Stimulated activated CD4-positive, alpha-beta T cell treated with anti-CD3 and anti-CD28 coated beads, Interleukin-15, amount 100 ng/mL, for 24 hours (primary cell): ENCODE results near the gene NBAS.
"Not testable (repeated sequence)": the region's sequence is repeated elsewhere in the genome, so short reads cannot be mapped to it uniquely, and the experiment has no call there.

Experiments used
- DNase-seq: peaks from one replicate; pipeline ENCODE4 v3.0.0-alpha.2; 2020

NBAS gene

DNA sequence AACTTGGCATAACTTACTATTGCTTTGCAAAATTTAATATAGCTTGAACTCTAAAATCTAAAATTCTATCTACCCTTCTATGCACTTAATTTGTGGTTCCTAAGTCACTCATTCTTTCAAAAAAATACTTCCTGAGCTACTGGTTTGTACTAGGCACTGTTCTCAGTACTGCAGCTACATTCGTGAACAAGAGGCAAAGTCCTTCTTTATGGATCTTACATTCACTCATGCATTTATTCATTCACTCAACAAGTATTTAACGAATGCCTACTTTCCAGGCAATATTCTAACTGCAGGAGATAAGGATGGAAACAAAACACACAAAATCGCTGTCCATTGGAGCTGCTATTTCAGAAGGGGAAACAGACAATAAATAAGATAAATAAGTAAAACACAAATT is 104.8 kb downstream of the NBAS start:
- no peak for DNase-seq

- no peak for DNase-seq
Observed at GRCh38 chr2:15450808-15451207, 110.3 kb downstream of the NBAS start.

GRCh38 chr2:15449556-15450236 is 111.4 kb downstream of the NBAS start:
- DNase-seq: no peak

DNA sequence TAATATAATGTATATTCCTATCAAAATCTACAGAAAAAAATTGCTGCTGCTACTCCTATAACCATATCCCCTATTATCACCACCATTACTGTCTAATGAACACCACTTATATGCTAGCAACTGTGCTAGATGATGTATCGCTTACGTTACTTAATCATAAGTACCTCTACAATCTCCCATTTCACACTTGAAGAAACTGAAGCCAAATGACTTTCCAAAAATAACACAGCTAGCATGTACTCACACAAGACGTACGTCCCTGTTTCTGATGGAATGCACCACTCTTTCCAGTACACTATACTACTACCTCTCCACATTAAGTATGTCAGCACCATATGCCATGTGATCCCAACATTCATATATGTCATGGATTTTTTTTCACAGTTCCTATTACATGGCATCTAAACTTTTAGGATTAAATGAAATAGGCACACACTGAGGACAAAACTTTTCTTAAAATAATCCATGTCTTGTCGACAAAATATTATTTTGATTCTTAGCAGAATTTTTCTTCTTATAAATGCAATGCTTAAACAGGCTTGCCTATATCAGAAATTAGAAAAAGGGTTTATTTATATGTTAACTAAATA is 112.8 kb downstream of the NBAS start:
- no peak for DNase-seq

DNA sequence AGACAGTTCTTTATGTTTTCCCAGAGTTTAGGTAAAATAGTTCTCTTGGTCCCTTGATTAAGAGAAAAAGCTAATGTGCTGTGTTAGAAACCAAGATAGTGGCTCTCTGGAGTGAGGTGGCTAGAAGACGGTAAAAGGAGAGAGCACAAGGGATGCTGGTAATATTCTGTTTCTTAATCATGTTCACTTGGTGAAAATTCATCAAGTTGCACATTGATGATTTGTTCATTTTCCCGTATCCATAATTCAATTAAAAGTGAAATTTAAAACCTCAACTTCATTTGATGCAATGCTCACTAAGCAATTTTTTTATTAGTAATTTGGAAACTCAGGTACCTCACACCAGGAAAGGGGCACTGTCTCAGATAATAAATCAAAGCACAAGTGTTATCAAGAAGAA is 113.8 kb downstream of the NBAS start:
- DNase-seq: no peak

DNA sequence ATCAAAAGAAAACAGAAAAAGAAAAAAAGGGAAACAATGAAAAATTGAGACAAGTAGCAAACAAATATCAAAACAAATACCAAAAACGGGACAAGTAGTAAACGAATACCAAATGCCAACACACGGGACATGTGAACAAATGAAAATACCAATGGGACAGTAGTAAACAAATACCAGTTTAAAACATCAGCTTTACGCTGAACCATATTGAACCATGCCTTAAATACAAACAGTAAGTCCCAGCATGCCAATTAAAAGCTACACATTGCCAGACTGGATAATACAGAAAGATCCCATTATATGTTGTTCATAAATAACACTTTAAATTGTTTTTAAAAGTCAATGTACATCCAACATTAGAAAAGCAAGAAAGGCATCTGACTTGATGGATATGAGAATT is 114.2 kb downstream of the NBAS start:
- no peak for DNase-seq

DNA sequence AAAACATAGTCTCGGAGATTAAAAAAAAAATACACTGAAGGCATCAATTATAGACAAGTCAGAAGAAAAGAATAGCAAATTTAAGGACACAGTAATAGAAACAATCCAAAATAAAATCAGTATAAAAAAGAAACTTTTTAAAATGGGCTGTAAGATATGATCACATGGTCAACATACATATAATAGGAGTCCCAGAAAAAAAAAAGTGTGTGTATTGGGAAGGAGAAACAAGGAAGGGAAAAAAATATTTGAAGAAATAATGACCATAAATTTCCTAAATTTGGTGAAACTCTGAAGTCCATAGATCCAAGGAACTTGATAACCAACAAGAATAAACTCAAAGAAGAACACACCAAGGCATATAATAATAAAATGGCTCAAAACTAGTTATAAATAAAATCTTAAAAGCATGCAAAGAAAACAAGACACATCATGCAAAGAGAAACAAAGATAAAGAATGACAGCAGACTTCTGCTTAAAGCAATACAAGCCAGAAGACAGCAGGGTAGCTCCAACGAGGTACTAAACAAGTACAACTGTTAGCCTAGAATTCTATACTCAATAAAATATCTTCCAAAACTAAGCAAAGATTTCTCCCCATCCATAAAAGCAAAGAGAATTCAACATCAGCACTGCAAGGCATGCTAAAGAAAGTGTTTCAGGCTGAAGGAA is 115.1 kb downstream of the NBAS start:
- DNase-seq: no peak

DNA sequence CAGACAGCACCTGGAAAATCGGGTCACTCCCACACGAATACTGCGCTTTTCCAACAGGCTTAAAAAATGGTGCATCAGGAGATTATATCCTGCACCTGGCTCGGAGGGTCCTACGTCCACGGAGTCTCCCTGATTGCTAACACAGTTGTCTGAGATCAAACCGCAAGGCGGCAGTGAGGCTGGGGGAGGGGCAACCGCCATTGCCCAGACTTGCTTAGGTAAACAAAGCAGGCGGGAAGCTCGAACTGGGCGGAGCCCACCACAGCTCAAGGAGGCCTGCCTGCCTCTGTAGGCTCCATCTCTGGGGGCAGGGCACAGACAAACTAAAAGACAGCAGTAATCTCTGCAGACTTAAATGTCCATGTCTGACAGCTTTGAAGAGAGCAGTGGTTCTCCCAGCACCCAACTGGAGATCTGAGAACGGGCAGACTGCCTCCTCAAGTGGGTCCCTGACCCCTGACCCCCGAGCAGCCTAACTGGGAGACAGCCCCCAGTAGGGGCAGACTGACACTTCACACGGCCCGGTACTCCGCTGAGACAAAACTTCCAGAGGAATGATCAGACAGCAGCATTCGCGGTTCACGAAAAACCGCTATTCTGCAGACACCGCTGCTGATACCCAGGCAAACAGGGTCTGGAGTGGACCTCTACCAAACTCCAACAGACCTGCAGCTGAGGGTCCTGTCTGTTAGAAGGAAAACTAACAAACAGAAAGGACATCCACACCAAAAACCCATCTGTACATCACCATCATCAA is 121.2 kb downstream of the NBAS start:
- DNase-seq: not testable (repeated sequence)

DNA sequence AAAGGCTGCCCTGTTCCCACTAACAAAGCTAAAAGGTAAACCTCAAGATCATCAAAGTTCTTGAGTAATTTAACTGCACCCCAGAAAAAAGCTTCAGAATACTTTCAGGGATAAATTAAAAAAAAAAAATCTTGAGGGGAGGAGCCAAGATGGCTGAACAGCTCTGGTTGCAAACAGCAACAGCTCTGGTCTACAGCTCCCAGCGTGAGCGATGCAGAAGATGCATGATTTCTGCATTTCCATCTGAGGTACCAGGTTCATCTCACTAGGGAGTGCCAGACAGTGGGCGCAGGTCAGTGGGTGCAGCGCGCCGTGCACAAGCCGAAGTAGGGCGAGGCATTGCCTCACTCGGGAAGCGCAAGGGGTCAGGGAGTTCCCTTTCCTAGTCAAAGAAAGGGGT is 121.8 kb downstream of the NBAS start:
- not testable (repeated sequence) for DNase-seq

DNA sequence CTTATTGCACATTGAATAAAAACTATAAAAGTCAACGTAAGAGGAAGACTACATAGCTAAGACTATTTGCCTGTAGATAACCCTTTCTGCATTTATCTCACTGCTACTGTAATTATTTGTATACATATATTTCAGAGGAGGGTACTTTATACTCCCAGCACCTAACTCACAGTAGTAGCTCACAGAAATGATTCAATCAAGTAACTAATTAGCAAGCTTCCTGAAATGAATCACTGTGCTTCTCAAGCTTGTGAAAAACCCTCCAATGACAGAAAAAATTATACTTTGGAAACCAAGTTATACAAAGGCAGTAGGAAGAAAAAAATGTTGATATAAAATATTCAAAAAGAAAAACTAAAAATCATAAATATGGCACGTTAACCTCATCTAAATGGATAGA is 124.9 kb downstream of the NBAS start:
- no peak for DNase-seq

GRCh38 chr2:15435474-15435873 is 125.7 kb downstream of the NBAS start:
- DNase-seq: no peak

DNA sequence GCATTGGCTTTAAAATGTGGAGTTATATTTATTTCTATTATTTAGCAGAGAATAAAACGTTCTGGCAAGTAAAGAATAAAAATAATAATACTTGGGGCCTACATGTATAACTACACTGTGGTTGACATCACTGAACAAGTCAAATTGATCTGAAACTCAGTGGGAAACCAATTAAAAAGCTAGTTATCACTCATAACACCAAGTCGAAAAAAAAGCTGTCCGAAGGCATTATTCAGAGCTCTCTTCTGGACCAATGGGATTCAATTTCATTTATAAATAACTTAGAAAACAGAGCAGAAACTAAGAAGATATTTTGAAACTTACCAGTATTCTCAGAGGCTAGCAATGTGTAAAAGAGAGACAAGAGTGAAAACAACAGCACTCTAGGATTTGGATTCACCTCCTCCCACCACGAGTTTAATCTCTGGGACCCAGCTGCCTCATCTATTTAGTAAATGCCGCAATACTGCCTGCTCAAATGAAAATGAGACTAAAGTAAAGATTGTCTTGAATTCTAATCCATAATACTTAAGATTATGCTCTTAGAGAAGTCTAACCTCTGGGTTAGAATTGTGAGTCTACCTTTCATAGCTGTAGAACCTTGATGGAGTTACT is 128.4 kb downstream of the NBAS start:
- no peak for DNase-seq

- DNase-seq: no peak
Observed at GRCh38 chr2:15429032-15429431, 132.1 kb downstream of the NBAS start.

DNA sequence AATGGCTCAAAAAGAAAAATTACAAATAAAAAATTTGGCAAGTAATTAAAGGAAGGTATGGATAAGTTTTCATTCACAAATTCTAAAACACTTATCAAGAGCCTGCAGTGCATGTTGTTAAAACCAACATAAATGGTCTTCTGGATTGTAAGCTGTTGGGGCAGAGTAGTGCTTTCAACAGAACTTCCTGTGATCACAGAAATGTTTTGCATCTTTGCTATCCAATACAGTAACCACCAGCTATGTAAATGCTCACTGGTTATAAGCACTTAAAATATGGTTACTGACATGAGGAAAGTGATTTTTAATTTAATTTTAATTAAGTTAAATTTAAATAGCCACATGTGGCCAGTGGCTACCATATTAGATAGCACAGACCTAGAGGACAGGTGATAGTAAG is 133.1 kb downstream of the NBAS start:
- no peak for DNase-seq

DNA sequence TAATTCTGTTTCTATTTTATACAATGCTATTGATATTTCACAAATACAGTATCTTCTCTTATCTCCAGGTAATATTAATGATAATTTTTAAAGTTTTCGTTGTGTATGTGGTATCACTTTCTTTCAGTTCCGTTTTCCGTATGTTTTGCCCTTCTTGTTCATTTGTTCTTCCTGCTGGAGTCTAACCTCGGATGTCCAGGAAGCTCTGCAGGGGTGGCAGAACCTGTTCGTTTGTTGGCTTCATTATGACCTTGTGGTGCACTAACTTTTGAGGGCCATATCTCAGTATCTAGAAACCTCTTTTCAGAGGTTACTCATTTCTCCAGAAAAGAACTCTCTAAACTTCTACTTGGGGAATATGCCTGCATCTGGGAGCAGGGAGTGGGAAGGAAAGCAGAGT is 134.5 kb downstream of the NBAS start:
- no peak for DNase-seq

DNA sequence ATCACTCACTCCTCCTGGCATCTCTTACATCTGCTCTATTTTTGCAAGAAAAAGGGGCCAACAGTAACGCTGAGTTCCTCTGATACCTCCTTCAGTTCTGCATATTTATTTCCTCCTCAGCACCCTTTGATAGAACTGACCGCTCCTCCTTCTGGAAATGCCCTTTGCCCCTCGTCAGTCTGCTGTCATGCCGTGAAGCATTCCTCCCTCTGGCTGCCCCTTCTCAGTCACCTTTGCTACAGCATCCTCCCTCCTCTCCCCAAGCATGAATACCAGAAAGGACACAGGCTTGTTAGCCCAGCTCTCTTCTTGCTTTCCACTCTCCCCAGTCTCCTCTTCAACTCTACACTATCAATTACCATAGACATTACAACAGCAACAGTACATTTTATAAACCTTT is 135.4 kb downstream of the NBAS start:
- DNase-seq: no peak

GRCh38 chr2:15421753-15422152 is 139.4 kb downstream of the NBAS start:
- DNase-seq: no peak

- no peak for DNase-seq
Observed at GRCh38 chr2:15415748-15416147, 145.4 kb downstream of the NBAS start.

DNA sequence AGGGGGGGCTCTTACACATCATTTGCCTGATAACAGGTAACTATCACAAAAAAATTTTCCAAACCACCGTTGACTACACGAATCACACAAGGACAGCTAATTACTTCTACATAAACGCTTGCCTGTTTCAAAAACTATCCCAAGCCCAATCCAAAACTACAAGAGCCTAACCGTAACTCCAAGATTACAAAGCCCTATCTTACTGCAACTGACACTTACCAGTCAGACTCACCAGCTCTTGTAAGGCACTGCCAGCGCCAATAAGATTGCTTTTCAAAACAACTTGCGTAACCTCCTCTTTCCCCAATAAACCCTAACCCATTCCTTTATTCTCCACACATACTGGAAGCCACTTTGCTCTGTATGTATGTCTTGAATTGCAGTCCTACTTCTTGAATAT is 148.4 kb downstream of the NBAS start:
- DNase-seq: no peak

DNA sequence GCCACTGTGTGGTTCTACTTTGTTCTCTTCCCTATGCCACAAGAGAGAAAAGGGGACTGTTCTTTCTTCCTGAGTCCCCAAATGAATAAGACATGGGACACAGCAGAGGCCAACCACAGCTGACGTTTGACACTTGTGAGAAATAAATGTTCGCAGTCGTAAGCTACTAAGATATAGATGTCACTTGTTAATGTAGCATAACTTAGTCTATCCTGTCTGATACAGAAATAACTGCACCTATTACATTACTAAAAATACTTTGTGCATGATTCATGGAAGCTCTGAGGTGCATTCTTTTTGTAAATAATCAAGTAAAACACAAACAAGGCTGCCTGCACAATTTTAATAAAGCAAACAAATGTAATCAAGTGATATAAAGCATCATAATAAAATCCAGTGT is 148.8 kb downstream of the NBAS start:
- no peak for DNase-seq

GRCh38 chr2:15410884-15411283 is 150.2 kb downstream of the NBAS start:
- no peak for DNase-seq

GRCh38 chr2:15408759-15409158 is 152.4 kb downstream of the NBAS start:
- DNase-seq: no peak

DNA sequence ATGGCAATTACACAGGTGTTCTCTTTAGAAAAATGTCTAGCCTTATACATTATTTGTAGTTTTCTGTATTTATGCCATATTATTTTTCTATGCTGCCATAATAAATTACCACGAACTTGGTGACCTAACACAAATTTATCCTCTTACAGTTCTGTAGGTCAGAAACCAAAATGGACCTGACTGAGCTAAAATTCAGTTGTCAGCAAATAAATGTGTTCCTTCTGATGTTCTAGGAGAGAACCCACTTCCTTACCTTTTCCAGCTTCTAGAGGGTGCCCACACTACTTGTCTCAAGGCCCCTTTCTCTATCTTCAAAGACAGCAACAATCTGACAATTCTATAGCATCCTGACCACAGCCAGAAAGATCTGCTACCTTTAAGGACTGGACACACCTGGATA is 153.5 kb downstream of the NBAS start:
- DNase-seq: no peak
